T-helper 2 cell (primary cell): ENCODE results near the gene PTH1R.

Experiments used
- DNase-seq, 5 experiments: peaks; one replicate each; pipeline versions ENCODE4 v3.0.0 to v3.0.0-alpha.2; 2012 to 2022

Gene PTH1R

GRCh38 chr3:46849686-46850467, 27.6 kb upstream of the PTH1R start:
- DNase-seq = no peak

- no peak for DNase-seq
These were observed 27.1 kb upstream of the PTH1R start for GRCh38 chr3:46850468-46850779.

DNA sequence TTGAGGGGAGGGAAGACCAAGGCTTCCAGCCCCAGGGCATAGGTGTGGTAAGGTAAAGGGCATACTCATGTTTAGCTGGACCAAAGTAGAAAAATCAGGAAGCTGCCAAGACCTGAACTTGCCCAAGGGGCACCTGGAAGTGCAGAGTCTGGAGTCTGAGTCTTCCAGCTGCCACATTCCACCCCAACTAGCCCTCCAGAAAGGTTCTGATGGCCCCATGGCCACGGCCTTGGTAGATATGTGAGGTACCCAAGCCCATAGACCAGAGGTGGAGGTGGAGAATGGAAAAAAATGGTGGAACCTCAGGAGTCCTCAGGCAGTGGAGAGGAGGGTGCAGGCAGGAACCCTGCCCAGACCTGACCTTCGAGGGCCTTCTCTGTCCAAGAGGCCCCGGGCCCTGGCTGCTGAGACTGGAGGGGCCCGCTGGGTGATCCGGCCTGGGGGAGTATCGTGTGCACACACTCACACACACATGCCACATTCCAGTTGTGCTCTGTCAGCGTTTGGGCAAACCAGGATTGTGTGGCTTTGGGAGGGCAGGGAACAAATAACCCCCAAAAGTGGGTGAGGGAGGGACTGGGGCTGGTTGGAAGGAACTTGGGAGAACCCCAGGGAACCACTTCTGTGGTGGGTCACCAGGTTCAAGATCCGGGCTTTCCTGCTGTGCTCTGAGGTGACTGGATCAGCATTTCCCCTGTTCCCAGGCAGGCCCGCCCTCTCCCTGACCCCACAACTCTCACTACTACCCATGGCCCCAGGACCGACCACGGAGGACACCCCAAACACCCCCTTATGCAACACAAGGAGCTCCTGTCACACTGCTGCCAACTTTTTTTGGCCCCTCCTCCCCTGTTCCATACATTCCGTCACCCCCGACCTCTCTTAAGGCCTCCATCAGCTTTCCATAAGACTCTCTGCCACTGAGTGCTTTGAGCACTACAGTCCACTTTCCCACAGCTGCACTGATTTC, 25.9 kb upstream of the PTH1R start:
- DNase-seq = no peak

DNA sequence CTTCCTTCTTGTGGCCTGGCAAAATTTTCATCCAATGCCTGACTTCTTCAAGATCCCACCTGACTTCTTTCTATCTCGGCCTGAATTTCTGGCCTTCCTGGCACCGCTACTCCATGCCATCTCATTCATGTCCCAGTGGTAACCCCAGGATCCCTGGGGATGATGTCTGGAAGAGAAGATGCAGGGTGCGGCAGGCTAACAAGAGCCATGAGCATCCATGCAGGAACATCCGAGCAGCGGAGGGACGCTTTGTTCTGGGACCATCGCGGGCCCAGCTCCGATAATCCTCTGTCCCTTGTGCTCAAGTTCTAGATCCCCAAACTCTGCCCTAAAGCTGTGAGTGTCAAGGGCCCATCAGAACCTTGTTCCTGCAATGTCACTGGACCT, 25.2 kb upstream of the PTH1R start:
- no peak for DNase-seq

GRCh38 chr3:46852839-46853355, 24.6 kb upstream of the PTH1R start:
- no peak for DNase-seq

GRCh38 chr3:46853441-46854415, 23.8 kb upstream of the PTH1R start:
- no peak for DNase-seq

- DNase-seq = peak in 1 of 5 experiments; percentile 5
These were observed 22.9 kb upstream of the PTH1R start for GRCh38 chr3:46854555-46854991.

- DNase-seq = no peak
These were observed 20.7 kb upstream of the PTH1R start for GRCh38 chr3:46856576-46857471.

- DNase-seq = no peak
These were observed 19.8 kb upstream of the PTH1R start for GRCh38 chr3:46857485-46858341.

- no peak for DNase-seq
These were observed 19.1 kb upstream of the PTH1R start for GRCh38 chr3:46858456-46858855.

GRCh38 chr3:46859001-46859710, 18.4 kb upstream of the PTH1R start:
- no peak for DNase-seq

DNA sequence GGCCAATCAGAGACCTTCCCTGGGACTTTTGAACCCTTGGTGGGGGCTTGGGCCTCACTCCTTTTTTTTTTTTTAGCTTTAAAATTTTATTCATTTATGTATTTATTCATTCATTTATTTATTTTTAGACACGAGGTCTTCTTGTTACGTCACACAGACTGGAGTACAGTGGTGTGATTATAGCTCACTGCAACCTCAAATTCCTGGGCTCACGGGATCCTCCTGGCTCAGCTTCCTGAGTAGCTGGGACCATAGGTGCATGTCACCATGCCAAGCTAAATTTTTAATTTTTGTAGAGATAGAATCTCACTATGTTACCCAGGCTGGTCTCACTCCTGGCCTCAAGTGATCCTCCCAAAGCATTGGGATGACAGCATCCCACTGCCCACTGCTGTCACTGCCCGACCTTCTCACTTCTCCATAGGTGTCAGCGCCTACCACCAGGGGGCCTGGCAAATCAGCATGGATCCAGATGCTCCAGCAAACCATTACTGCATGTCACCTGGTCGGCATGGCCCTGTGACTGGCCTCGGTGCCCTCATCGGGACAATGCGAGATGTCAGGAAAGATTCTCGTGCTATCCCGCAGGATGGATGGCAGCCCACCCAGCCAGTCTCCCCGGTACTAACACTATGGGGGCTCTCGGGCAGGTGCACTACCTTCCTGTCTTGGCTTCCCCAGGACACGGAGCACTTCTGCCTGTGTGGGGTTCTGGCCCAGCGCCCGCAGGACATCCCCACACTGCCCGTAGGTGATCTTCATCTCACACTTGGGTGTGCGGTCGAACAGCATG, 17.3 kb upstream of the PTH1R start:
- peak in 2 of 5 experiments; percentile 8 to 15 for DNase-seq

DNA sequence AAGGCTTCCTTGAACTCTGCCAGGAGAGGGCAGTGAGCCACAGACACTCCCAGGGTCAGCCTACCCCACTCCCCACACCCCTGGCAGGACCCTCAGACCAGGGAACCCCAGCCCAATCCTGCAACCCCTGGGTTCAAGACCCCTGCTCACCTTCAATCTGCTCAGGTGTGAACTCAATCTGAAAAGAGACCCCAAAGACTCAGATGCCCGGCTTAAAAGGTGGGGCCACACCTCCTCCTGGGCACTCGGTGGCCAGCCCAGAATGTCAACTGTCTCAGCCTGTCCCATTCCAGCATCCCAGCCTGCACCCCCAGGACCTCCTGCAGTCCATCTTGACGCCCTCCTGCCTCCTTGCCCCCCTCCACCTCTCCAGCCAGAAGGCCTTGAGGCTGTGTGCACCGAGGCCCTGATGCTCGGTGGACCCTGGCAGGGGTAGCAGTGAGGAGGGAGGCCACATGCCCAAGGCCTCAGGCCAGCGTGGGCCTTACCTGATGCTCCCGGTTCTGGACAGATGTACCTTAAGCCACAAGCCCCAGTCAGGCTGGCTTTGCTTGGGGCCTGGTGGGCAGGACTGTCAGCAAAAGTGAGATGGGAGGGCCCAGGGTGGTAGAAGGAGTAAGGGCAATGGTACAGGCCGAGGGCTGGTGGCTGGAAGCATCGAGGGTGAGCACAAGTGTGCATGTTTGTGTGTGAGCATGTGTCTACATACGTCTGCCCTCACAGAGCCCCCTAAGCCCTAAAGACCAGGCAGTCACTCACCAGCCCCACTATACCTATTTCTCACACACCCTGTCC, 16.5 kb upstream of the PTH1R start:
- DNase-seq = no peak

GRCh38 chr3:46861605-46862368, 15.7 kb upstream of the PTH1R start:
- DNase-seq = no peak

DNA sequence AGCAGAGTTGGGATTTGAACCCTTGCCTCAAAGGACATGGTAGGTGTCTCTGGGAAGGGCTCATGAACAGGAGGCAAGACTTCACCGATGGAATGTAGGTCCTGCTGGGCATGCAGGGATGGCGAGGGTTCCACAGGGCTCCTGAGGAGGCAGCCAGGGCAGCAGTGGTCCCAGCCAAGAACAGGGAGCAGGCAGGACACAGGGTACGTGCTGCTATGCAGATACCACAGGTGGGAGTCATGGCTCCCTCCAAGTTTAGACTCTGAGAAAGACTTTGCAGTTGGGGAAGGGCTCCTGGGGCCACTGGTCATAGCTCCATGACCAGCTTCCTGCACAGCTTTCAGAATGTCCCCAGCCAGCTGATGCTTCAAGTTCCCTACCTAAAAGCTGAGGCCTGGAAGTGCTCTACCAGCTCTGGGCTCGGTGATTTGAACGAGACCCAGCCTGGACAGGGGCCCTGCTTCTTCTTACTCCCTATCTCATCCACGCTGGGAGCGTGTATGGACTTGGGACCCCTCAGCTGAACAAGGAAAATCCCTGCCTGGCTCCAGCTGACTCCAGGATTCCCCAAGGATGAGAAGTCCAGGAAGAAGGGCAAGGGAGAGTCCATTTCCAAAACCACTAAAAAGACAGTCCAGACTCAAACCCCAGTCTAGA, 15.0 kb upstream of the PTH1R start:
- peak in 1 of 5 experiments; percentile 4 for DNase-seq

GRCh38 chr3:46863261-46863782, 14.2 kb upstream of the PTH1R start, which contains the start of gene MYL3:
Gene MYL3 (minus strand): TSS chr3:46863444. CDS start chr3:46863390, 54 bp downstream.
- no peak for DNase-seq
